A673 (cell line): ENCODE measurements around the gene CEACAM16. TPM values are rescaled to one million over a fixed set of nuclear protein-coding genes. Genes with fewer than 3 reads are reported as not detected.
"Not testable (repeated sequence)": the region's sequence is repeated elsewhere in the genome, so short reads cannot be mapped to it uniquely, and the experiment has no call there.

Experiments used
- BruUV-seq: library from RNA; stranded (reverse); fragments of 400-500 nt; replicated peaks from 2 replicates; lab custom pipeline; 2021; lab: Mats Ljungman, UMichigan
- CTCF ChIA-PET: fragments of 300-600 bp; sonication (Branson Sonifier 250); formaldehyde crosslinking; loops from one replicate; lab custom pipeline; 2022; ENCODE audit warnings: antibody characterized with exemption; lab: Charles Lee
- POLR2A ChIA-PET: fragments of 300-600 bp; sonication (Branson Sonifier 250); formaldehyde crosslinking; loops from one replicate; lab custom pipeline; 2022; ENCODE audit warnings: antibody characterized with exemption; ENCODE audit not compliant: low non-redundant PET; lab: Charles Lee
- DNase-seq: peaks from one replicate; pipeline ENCODE4 v3.0.0-alpha.2; 2015; ENCODE audit warnings: low spot score
- H3K27ac ChIP-seq: fragments of 200-600 bp; sonication (generic); 2 replicates; pipeline ENCODE4 v1.5.1; 2016; ENCODE audit warnings: mixed run types, low read depth, mild to moderate bottlenecking, mixed read lengths, antibody characterized with exemption, low read length; ENCODE audit not compliant: poor library complexity, severe bottlenecking
- H3K27me3 ChIP-seq: fragments of 200-600 bp; sonication (generic); replicated peaks from 2 replicates; pipeline ENCODE4 v1.6.1; 2017; ENCODE audit warnings: mixed run types, low read depth, mild to moderate bottlenecking, mixed read lengths, antibody characterized with exemption, low read length; ENCODE audit not compliant: insufficient read depth, poor library complexity
- H3K36me3 ChIP-seq: fragments of 200-600 bp; sonication (generic); 2 replicates; pipeline ENCODE4 v1.6.1; 2016; ENCODE audit warnings: mixed run types, mild to moderate bottlenecking, mixed read lengths, antibody characterized with exemption, low read length; ENCODE audit not compliant: insufficient read depth, poor library complexity, severe bottlenecking
- H3K4me1 ChIP-seq: fragments of 200-600 bp; sonication (generic); 2 replicates; pipeline ENCODE4 v1.6.1; 2017; ENCODE audit warnings: mixed run types, mild to moderate bottlenecking, mixed read lengths, antibody characterized with exemption, low read length; ENCODE audit not compliant: insufficient read depth, poor library complexity, severe bottlenecking
- H3K4me3 ChIP-seq: fragments of 200-600 bp; sonication (generic); 2 replicates; pipeline ENCODE4 v1.5.1; 2016; ENCODE audit warnings: low read depth, mixed run types, mild to moderate bottlenecking, mixed read lengths, low read length; ENCODE audit not compliant: poor library complexity, severe bottlenecking
- H3K9me3 ChIP-seq: fragments of 200-600 bp; sonication (generic); 2 replicates; pipeline ENCODE4 v1.6.1; 2016; ENCODE audit warnings: mixed run types, low read depth, mild to moderate bottlenecking, mixed read lengths, antibody characterized with exemption, low read length; ENCODE audit not compliant: poor library complexity, severe bottlenecking
- CTCF ChIP-seq: fragments of 300-800, 200-600 bp; sonication (generic); conservative IDR thresholded peaks from 2 replicates; pipeline ENCODE4 v1.5.1; 2017; ENCODE audit warnings: low read depth, mild to moderate bottlenecking, antibody characterized with exemption, low read length, moderate library complexity, mixed read lengths
- EZH2 ChIP-seq: fragments of 200-600 bp; sonication (generic); IDR thresholded peaks from 2 replicates; pipeline ENCODE4 v1.6.1; 2017; ENCODE audit warnings: borderline replicate concordance, low read depth, mild to moderate bottlenecking, mixed read lengths, antibody characterized with exemption, low read length; ENCODE audit not compliant: poor library complexity, severe bottlenecking
- intact Hi-C: fragments of 100-400 bp; cut with micrococcal nuclease; formaldehyde crosslinking; loops from one replicate; pipeline ENCODE4 v1.10.0; 2022; ENCODE audit not compliant: unreplicated experiment
- total RNA-seq: library from RNA; stranded (reverse); gene quantifications from 2 replicates; pipeline ENCODE4 v1.2.3, GENCODE V29; 2021

Gene CEACAM16
- total RNA-seq, 1 experiment from 2014 or later, result not detected

GRCh38 chr19:44666852-44667556 lies 31.9 kb upstream of the CEACAM16 start:
- TF ChIP-seq EZH2, result no peak
- no peak for TF ChIP-seq CTCF
- Histone ChIP-seq H3K36me3 (peaks cover 3% of the 10 kb centered on the region), H3K4me1 (no peaks in the 10 kb centered on the region), H3K27ac (no peak overlapping the region), H3K4me3 (no peak overlapping the region), H3K27me3 (no peaks in the 10 kb centered on the region), H3K9me3 (no peaks in the 10 kb centered on the region)
- no peak for DNase-seq
- BruUV-seq, result no TSS peak
- ChIA-PET POLR2A (no interaction called here), CTCF (no interaction called here)
- intact Hi-C loops, result no loop called here

GRCh38 chr19:44668985-44669764 lies 29.8 kb upstream of the CEACAM16 start:
- intact Hi-C loops, result no loop called here
- ChIA-PET POLR2A (no interaction called here), CTCF (no interaction called here)
- TF ChIP-seq EZH2 (no peak), CTCF (no peak)
- H3K36me3 ChIP-seq, result no peaks in the 10 kb centered on the region
- no TSS peak for BruUV-seq
- no peak overlapping the region for H3K27ac ChIP-seq
- DNase-seq, result no peak
- H3K27me3 ChIP-seq, result no peaks in the 10 kb centered on the region
- H3K4me1 ChIP-seq, result no peaks in the 10 kb centered on the region
- H3K4me3 ChIP-seq, result no peak overlapping the region
- H3K9me3 ChIP-seq, result no peaks in the 10 kb centered on the region

- DNase-seq, H3K36me3 ChIP-seq, H3K4me3 ChIP-seq, H3K27ac ChIP-seq, POLR2A ChIA-PET, H3K27me3 ChIP-seq, H3K9me3 ChIP-seq, CTCF ChIA-PET, BruUV-seq, H3K4me1 ChIP-seq, intact Hi-C loops: not testable (repeated sequence)
Observed at GRCh38 chr19:44670027-44670426, 28.9 kb upstream of the CEACAM16 start.
